Iris pigment epithelial cell (primary cell): ENCODE results near the gene BCAP29.

ENCODE experiments used
- DNase-seq: peaks from one replicate; pipeline ENCODE4 v3.0.0-alpha.2; 2011; ENCODE audit warnings: low read depth

Gene BCAP29

GRCh38 chr7:107668296-107668695 is 88.2 kb downstream of the BCAP29 start:
- DNase-seq, result no peak
